NB4 (cell line): Measurements from ENCODE around the gene APP.

ENCODE experiments used
- CTCF ChIP-seq: IDR thresholded peaks from one replicate; pipeline ENCODE4 v1.5.1; 2012; ENCODE audit warnings: low read depth, low read length
- MYC ChIP-seq: IDR thresholded peaks from 2 replicates; pipeline ENCODE4 v1.6.1; 2011; ENCODE audit warnings: low read depth, low read length
- POLR2A ChIP-seq: IDR thresholded peaks from 2 replicates; pipeline ENCODE4 v1.6.1; 2011; ENCODE audit warnings: mild to moderate bottlenecking; ENCODE audit not compliant: insufficient read length; ENCODE audit errors: extremely low read depth

GRCh38 chr21:25898671-25899070, 271.9 kb downstream of the APP start:
- TF ChIP-seq MYC, result no peak
- TF ChIP-seq CTCF, result no peak
- TF ChIP-seq POLR2A, result no peak
